GM21825 (cell line): ENCODE measurements around the gene C11orf68.
"Not testable (repeated sequence)": the region's sequence is repeated elsewhere in the genome, so short reads cannot be mapped to it uniquely, and the experiment has no call there.

Source experiments
- ATAC-seq: cut with Tn5 transposase; IDR thresholded peaks from one replicate; pipeline ENCODE4 v1.9.1; 2021; ENCODE audit warnings: mild to moderate bottlenecking, moderate library complexity; ENCODE audit not compliant: unreplicated experiment

C11orf68 gene

GRCh38 chr11:65918211-65919140 is at the start of gene C11orf68:
C11orf68 (minus strand) TSS chr11:65919062; CDS start chr11:65919031, 31 bp downstream.
- ATAC-seq, result peak; percentile 46

DNA sequence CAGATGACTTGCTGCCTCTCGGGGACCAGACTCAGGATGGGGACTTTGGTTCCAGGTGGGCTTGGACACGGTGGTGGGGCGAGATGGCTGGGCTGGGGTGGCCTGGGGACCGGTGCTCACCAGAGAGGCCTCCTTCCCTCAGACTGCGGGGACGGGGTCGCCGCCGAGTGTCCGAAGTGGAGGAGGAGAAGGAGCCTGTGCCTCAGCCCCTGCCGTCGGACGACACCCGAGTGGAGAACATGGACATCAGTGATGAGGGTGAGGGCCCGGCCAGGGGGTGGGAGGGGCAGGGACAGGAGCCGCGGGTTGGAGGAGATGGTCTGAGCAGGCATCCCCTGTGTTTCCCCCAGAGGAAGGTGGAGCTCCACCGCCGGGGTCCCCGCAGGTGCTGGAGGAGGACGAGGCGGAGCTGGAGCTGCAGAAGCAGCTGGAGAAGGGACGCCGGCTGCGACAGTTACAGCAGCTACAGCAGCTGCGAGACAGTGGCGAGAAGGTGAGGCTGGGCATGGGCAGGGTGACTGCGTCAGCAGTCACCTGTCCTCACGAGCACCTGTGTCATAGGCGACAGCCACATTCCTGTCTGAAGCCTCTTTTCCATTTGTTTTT is 48.6 kb upstream of the C11orf68 start:
- ATAC-seq, result no peak

GRCh38 chr11:65965986-65966762 is 47.3 kb upstream of the C11orf68 start:
- ATAC-seq, result no peak

DNA sequence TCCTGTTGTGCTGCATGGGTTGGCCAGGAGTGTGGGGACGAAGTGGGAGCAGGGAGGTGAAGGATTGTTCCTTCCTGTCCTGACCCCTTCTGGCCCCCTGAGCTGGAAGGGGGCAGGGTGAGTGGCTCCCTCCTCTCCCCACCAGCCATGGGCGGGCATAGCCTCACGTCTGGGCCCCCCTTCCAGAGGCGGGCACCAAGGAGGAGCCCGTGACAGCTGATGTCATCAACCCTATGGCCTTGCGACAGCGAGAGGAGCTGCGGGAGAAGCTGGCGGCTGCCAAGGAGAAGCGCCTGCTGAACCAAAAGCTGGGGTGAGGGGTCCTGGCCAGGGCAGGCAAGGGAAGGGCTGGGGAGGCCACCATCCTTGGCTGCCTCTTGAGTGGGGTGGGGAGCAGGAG is 46.0 kb upstream of the C11orf68 start:
- ATAC-seq, result no peak

DNA sequence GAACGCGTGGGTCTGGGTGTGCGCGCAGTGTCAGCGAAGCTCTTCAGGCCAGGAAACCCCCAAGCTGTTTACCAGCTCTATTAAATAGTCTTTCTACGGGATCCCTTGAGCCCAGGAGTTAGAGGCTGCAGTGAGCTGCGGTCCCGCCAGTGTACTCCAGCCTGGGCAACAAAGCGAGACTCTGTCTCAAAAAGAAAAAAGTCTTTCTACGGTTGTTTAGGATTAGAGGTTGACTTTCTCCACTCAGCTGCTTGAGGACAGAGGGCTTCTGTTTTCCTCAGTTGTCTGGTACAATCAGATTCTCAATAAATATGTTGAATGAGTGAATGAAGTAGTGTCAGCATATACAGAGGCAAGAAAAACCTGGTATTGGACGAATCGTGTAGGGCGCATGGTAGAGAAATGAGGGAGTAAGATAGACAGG is 43.3 kb upstream of the C11orf68 start:
- no peak for ATAC-seq

DNA sequence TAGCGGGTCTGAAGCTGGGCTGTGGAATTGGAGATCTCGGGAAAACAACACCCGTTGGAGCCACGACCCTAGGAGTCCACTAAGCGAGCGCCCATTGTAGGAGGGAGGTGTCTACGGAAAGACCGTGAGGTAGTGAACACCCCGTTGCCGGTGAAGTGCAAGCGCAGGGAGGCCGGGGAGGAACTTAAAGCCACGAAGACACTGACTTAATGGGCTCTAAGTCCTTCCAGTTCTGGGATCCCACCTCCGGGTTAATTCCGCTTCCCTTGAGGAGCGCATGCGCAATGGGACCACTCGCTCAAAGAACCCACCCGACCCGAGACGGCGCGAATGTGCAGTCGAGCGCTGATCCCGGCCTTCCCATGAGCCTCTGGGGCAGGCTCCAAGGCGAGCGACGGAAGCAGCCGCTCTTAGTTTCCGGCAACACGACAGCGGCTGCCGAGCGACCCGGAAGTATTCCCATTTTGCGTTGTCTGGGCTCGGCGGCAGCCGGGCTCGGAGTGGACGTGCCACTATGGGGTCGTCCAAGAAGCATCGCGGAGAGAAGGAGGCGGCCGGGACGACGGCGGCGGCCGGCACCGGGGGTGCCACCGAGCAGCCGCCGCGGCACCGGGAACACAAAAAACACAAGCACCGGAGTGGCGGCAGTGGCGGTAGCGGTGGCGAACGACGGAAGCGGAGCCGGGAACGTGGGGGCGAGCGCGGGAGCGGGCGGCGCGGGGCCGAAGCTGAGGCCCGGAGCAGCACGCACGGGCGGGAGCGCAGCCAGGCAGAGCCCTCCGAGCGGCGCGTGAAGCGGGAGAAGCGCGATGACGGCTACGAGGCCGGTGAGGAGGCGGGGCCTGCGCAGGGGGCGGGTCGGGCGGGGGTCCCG is 42.6 kb upstream of the C11orf68 start, which contains the start of gene SART1:
TSS of gene SART1 (plus strand) at position 468 of the 874 bp plus-strand sequence. CDS start at position 515, 47 bp downstream.
- peak; percentile 83 for ATAC-seq

- ATAC-seq, result no peak
Measured at GRCh38 chr11:65960824-65961266, 42.0 kb upstream of the C11orf68 start.

GRCh38 chr11:65958774-65959420 is 40.0 kb upstream of the C11orf68 start:
- ATAC-seq, result no peak

GRCh38 chr11:65958291-65958690 is 39.4 kb upstream of the C11orf68 start:
- no peak for ATAC-seq

DNA sequence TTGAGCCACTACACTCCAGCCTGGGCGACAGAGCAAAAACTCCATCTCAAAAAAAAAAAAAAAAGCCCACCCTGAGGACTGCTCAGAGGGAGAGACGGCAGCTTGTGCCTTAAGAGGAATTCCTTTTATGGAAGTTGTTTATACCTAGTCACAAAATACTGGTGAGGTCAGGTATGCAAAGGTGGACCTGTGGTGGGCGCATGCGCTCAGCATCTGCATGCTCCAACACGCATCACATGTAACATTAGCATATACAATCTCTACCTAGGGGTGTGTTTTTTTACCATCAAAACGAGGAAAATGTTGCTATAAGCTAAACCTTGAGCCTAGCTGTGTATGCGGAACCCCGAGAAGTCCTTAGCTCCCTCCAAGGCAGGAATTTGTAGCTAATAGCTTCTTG is 35.9 kb upstream of the C11orf68 start:
- no peak for ATAC-seq

DNA sequence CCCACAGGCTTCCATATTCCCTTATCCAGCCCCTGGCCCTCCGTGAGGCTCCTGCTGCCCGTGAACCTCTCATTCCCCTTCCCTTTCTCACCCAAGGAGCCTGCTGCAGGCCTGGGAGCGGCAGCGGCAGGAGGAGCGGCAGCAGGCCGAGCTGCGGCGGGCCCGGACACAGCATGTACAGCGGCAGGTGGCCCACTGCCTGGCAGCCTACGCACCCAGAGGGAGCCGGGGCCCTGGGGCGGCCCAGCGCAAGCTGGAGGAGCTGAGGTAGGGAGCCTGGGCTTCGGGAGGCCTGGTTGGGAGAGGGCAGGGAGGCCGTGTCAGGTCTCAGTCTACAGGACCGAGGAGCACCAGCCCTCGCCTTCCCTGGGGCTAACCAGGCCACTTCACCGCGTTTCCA is 34.6 kb upstream of the C11orf68 start:
- no peak for ATAC-seq

GRCh38 chr11:65952052-65952521 is 33.2 kb upstream of the C11orf68 start:
- no peak for ATAC-seq

DNA sequence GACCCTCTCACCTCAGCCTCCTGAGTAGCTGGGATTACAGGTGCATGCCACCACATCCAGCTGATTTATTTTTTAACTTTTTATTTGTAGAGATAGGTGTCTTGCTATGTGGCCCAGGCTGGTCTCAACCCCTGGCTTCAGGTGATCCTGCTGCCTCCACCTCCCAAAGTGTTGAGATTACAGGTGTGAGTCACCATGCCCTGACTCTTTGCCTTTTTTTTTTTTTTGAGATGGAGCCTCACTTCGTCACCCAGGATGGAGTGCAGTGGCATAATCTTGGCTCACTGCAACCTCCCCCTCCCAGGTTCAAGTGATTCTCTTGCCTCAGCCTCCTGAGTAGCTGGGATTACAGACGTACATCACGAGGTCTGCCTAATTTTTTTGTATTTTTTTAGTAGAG is 32.8 kb upstream of the C11orf68 start:
- ATAC-seq, result not testable (repeated sequence)

DNA sequence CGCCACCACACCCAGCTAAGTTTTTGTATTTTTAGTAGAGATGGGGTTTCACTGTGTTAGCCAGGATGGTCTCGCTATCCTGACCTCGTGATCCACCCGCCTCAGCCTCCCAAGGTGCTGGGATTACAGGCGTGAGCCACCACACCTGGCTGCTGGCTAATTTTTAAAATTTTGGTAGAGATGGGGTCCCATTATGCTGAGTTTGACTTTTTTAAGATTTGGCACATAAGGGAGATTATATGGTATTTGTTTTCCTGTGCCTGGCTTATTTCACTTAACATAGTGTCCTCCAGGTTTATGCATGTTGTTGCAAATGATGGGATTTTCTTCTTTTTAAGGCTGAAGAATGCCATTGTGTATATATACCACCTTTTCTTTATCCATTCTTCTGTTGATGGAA is 31.8 kb upstream of the C11orf68 start:
- not testable (repeated sequence) for ATAC-seq

- ATAC-seq, result no peak
Measured at GRCh38 chr11:65947603-65948125, 28.8 kb upstream of the C11orf68 start.

- ATAC-seq, result no peak
Measured at GRCh38 chr11:65947133-65947532, 28.3 kb upstream of the C11orf68 start.

DNA sequence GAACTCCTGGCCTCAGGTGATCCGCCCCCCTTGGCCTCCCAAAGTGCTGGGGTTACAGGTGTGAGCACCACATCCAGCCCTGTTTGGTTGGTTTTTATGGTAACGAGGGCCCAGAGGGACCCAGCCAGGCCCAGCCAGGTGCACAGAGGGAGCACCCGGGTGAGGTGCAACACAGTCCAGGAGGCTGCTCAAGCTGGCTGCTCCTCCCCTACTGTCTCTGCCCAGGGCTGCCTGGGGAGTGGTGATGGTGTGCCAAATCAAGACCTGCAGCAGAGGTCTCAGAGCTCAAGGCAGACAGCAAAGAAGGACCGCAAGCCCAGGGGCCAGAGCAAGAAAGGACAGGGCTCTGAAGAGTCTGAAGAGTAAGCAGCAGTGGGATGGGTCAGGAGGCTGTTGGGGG is 27.8 kb upstream of the C11orf68 start:
- ATAC-seq, result no peak

DNA sequence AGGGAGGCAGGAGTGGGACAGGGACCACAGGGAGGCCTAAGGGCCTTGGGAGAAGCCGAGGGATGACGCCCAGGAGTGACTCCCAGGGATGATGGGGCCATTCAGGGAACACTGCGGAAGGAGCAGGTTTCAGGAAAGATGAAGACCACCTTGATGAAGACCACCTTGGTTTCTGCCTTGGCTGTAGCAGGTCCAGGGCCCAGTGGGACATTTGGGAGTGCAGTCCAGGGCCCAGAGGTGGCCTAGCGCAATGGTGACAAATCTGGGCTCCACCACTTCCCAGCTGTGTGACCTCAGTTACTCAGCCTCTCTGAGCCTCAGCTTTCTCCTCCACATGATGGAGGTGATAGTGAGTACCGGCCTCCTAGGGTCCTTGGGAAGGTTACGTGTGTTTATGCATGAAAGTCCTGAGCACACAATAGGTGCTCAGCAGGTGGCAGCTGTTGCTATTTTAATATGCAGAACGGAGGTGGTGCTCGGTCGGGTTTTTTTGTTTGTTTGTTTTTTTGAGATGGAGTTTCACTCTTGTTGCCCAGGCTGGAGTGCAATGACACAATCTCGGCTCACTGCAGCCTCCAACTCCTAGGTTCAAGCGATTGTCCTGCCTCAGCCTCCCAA is 27.2 kb upstream of the C11orf68 start:
- no peak for ATAC-seq

GRCh38 chr11:65945430-65945911 is 26.6 kb upstream of the C11orf68 start, which contains the start of gene TSGA10IP:
TSGA10IP (plus strand) TSS chr11:65945480; CDS start chr11:65945676, 196 bp downstream.
- ATAC-seq, result no peak
